Heart left ventricle (tissue), 13 donors: ENCODE measurements around the gene FAP.

Experiments
- POLR2A ChIP-seq, 2 donors: fragments of 450-650 bp; IDR thresholded peaks; one replicate each; pipeline ENCODE4 v1.6.1; 2017; ENCODE audit warnings: antibody characterized with exemption in 2 of 2, mild to moderate bottlenecking in 2 of 2, moderate library complexity in 2 of 2
- TF ChIP-seq, protein P1 (sequence below), 12 donors: fragments of 200-600 bp; sonication (generic) in 4 of 12; IDR thresholded peaks; one replicate each; pipeline versions ENCODE4 v1.5.0 to v1.8.0; 2018 to 2022; ENCODE audit warnings: antibody characterized with exemption in 12 of 12, mild to moderate bottlenecking in 5 of 12
- donor health status: ischemic (EF 13 %, LVEDD 7.1; RV severe dilation, severe dysfunction).
- donor health status: DM: no; HTN: yes; CAD: no.
- donor health status: DM: no; HTN: no; CAD: no.
- donor health status: ischemic (EF 25% LVEDD 6.9; RV normal size, moderate dysfunction).
- donor health status: ischemic (EF 25% LVEDD 5.7; RV mildly dilated, moderate dysfunction).
- donor health status: ischemic (EF 35%, LVEDD 5.7; RV mildly dilated, moderate dysfunction).
- donor health status: nonischemic (EF 11% LVEDD 7.7; RV severe dilation, severe dysfunction).
- donor health status: DM: yes; HTN: yes; CAD: no.
- donor health status: PGD.
- donor health status: ischemic (EF 29% LVEDD 5.4; RV normal size, mild dysfunction).
- donor health status: nonischemic (EF 23%, LVEDD 6.1; RV moderate dilation, normal function).

DNA sequence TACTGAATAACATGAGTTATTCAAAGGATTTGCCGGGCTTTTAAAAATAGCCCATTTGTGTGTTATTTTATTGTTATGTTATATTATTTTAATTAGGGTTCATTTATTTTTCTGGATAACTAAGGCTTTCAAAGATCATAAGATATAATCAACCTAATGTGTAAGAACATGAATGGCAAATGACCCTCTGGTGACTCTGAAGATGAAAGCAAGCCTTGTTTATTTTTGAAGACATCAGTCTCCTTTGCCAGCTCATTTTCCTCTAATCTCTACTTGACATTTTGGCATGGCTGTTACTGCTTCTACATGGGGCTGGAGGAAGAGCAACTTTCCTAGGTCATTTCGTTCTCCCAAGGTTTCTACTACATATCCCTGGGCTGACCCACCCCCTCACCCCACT is 10.6 kb downstream of the FAP start:
- TF ChIP-seq, protein P1, sequence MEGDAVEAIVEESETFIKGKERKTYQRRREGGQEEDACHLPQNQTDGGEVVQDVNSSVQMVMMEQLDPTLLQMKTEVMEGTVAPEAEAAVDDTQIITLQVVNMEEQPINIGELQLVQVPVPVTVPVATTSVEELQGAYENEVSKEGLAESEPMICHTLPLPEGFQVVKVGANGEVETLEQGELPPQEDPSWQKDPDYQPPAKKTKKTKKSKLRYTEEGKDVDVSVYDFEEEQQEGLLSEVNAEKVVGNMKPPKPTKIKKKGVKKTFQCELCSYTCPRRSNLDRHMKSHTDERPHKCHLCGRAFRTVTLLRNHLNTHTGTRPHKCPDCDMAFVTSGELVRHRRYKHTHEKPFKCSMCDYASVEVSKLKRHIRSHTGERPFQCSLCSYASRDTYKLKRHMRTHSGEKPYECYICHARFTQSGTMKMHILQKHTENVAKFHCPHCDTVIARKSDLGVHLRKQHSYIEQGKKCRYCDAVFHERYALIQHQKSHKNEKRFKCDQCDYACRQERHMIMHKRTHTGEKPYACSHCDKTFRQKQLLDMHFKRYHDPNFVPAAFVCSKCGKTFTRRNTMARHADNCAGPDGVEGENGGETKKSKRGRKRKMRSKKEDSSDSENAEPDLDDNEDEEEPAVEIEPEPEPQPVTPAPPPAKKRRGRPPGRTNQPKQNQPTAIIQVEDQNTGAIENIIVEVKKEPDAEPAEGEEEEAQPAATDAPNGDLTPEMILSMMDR (IDR thresholded peaks at IDR 0.05) = no peak
- no peak for TF ChIP-seq POLR2A (IDR thresholded peaks at IDR 0.05)
